NK-92 (cell line): Measurements from ENCODE around the gene ST3GAL3.

Experiments
- DNase-seq: peaks from one replicate; lab custom pipeline; 2025; ENCODE audit not compliant: unreplicated experiment; lab: John Stamatoyannopoulos, UW

Gene ST3GAL3

DNA sequence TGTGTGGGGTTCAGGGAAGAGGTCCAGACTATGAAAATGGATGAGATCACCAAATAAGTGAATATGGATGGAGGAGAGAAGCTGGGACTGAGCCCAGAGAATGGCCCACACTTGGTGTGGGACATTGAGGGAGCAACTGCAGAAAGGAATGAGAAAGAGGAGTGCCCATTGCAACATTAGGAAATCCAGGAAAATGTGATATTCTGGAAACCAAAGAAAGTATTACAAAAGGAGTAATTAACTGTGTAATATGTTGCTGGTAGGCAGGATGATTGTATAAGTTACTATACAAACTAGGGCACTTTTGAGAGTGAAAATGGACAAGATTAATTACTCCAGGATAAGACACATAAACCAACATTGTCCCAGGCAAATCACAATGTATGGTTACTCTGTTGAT, 166.5 kb downstream of the ST3GAL3 start:
- DNase-seq: no peak

DNA sequence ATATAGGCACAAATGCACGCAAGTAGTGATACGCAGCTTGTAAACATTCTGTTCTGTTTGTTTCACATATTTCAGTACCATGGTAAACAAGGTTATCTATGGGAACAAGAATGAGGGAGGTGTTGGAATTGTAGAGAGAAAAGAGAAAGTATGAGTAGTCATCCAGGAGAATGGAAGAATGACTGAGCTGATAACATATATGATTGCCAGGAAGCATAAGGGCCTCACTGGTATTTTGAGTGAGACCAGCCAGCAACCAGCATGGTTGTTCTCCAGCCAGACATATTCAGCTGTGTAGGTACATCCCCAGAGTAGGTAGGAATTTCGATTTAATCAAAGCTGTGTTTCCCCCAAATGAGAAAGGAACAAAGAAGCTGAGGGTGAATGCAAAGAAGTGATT, 167.4 kb downstream of the ST3GAL3 start:
- no peak for DNase-seq

DNA sequence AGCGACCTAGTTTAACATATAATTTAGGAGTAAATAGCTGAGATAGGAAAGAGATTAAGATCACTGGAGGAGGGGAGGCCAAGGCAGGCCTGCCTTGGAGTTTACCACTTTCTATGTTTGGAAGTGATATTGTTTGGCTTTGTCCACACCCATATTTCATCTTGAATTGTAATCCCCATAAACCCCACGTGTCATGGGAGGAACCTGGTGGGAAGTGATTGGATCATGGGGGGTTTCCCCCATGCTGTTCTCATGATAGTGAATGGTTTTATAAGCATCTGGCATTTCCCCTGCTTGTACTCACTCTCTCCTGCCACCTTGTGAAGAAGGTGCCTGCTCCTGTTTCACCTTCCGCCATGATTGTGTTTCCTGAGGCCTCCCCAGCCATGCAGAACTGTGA, 168.0 kb downstream of the ST3GAL3 start:
- no peak for DNase-seq

DNA sequence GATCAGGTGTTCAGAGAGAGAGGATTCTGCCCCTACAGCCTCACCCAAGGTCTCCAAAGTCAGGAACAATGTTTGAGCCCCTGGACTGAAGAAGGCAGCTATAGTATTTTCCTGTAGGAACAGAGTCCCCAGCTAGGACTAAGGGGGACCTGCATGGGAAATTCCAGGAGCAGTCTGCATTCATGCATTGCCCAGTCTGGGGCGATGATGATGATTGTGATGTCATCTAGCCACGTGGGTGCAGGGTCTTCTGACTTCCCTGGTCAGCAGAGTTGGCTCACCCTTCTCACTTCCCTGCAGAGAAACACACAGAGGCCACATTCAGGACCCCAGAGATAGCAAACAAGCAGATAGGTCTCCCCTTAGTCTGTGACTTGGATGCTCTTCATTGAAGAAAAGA, 169.8 kb downstream of the ST3GAL3 start:
- DNase-seq: no peak

DNA sequence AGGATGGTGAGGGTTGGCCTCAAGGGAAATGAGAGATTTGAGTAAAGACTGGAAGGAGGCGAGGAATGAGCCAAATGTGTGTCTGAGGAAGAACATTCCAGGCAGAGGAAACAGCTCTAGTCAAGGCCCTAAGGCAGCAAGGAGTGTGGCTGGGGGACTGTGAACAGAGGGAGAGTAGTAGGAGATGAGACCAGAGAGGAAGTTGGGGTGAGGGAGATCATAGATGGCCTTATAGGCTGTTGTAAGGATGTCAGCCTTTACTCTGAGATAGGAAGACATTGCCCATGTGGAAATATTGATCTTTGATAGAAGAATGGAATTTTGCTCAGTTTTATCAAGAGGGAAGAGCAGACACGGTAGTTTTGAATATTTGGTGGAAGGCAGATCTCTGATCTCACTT, 171.1 kb downstream of the ST3GAL3 start:
- DNase-seq: no peak

DNA sequence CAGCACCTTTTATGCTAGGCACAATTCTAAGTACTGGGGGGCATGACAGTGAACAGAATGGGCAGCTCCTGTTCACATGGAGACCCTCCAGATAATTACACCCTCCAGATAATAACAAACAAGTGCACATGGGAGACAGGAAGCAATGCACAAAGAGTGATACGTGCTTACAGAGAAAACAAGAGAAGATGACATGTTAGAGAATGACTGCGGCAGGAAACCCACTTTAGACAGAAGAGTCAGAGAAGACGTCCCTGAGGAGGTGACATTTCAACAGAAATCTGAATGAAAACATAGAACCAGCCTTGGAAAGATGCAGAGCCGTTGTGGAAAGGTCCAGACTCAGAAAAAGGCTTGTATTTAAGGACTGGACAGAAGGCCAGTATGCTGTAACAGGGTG, 171.5 kb downstream of the ST3GAL3 start:
- DNase-seq: no peak

DNA sequence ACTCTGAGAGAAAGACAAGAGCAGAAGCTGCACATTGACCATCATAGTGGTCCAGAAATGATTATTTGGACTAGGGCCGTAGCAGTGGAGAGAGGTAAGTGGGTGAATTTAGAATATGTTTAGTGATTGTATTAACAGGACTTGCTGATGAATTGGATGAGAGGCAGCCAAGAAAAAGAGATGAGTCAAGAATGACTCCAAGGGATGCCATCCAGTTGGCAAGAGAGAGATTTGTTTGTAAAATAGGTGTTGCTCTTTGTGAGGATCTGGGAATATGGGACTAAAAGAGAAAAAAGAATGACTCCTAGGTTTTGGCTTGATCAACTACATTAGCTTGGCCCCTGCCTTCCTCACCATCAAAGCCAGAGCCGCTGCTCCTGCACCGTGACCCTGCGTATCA, 172.1 kb downstream of the ST3GAL3 start:
- no peak for DNase-seq

DNA sequence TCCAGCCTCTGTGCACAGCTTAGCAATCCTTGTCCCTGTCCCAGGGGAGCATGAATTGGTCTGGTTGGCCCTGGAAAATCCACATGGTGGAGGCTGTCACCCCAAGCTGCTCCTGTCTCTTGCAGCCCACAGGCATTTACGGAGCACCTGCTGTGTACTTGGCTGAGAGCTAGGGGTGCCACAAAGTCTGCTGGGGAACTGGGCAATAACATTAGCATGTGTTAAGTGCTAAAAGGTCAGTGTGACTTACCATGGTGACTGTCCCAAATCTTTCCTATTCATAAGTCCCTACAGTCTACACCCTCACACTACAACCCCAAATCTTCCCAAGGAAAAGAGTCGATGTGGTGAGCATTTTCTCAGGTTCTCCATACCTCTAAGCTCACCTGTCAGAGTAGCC, 172.7 kb downstream of the ST3GAL3 start:
- DNase-seq: no peak

DNA sequence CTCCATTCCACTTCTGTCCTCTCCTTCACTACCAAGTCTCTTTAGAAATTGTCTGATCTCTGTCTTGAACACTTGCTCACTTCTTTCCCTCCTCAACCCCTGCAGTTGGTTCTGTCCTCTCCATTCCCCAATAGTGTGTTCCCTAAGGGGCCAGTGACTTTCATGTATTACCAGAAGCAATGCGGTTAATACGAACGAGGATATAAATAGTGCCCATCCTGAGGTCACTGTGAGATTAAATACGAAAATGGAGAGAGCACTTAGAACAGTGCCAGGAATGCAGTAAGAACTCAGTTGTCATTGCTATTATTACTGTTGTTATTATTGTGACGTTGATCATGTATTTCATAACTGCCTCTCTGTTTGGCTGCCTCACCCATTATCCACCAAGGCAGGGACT, 173.3 kb downstream of the ST3GAL3 start:
- DNase-seq: no peak

DNA sequence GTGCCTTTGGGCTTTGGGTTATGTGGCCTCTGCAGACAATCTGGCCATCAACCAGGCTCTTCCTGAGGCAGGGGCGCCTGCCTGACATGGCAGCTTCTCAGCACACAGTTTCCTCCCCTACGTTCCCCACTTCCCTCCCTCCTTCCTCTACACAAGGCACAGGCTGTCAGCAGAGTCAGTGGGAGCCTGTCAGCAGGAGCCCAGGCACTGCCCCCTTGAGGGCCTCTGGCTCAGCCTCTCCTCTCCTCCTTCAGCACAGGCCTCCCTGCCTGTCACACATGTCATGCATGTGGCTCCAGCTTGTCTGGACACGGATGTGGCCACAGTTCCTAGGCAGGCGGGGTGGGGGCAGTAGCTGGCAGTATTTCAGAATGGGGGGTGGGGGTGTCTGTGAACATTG, 174.1 kb downstream of the ST3GAL3 start:
- no peak for DNase-seq

DNA sequence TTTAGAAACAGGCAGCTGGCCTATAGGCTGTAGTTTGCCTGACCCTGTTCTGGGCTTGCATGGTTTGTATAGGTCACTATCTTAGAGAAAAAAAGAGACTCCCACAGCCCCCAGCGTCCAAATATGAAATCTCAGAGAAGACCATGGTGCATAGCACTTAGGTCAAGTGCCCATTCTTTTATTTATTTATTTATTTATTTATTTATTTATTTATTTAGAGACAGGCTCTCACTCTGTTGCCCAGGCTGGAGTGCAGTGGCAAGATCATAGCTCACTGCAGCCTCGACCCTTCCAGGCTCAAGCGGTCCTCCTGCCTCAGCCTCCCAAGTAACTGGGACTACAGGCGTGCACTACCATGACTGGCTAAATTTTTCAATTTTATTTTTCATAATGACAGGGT, 175.4 kb downstream of the ST3GAL3 start:
- DNase-seq: no peak

DNA sequence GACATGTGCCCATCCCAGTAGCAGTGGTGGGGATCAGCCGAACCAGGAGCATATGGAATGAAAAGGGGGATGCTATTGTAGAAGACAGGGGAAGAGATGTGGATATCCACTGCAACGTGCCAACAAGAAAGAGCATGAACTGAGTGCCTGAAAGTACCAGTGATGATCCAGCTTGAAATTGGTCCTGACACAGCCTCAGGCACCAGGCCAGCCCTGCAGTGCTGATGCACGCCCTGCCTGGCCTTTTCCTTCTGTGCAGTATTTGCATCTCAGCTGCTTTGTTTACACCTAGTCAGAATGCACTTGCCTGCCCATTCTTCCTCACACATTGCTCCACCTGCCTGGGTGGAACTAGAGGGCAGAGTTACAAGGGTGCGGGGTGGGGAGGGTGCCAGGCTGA, 176.0 kb downstream of the ST3GAL3 start:
- no peak for DNase-seq

DNA sequence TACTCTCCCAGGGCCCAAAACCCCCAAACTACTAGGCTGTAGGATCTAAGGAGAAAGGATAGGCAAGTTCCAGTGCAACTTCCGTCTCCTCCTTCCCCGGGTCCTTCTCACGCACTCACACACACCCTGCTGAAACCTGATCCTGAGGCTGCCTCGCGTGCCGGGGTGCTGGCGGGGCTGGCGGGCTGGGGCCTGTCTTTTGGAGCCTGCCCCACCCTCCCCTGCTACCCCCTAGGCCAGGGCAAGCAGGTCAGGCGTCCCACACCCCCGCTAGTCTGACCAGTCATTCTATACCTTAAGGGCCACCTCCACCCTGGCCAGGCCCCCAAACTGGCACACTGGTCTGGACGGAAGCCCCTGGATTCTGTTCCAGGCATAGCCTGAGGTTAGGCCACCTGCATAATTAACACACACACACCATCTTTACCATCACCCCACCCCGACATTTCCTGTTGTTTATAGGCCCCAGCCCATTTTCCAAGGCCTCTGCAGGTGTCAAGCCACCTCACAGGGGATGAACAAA, 178.0 kb downstream of the ST3GAL3 start:
- DNase-seq: no peak

DNA sequence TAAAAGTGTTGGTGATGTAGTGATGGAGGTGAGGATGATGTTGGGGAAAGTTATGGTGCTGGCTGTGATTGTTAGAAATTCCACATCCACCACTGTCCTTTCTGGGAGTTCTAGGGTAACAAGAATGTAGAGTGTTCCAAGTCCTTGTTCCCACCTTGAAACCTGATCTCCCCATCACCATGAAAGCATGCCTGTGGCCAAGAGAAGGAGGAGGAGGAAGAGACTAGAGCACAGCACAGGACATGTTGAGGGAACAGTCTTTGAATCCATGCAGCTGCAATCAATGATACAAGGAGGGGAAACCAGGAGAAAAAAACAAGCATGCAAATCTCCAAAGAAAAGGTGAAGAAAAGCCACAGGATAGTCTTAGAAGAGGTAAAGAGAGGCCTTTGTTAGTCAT, 180.4 kb downstream of the ST3GAL3 start:
- no peak for DNase-seq

DNA sequence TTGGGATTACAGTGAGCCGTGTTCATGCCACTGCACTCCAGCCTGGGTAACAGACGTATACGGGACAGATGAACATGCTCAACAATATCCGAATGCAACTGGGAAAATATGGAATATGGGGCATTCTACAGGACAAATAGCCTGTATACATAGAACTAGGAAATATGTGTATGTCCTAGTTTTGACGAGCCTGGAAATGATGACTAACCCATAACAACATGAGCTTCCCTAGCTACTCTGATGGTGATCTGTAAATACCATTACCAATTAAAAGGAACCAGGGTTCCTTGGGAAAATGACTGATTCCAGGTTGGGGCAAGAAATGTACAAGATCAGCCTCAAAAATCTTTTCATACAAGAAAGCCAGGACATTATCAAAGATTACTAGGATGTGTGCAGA, 183.5 kb downstream of the ST3GAL3 start:
- DNase-seq: no peak

DNA sequence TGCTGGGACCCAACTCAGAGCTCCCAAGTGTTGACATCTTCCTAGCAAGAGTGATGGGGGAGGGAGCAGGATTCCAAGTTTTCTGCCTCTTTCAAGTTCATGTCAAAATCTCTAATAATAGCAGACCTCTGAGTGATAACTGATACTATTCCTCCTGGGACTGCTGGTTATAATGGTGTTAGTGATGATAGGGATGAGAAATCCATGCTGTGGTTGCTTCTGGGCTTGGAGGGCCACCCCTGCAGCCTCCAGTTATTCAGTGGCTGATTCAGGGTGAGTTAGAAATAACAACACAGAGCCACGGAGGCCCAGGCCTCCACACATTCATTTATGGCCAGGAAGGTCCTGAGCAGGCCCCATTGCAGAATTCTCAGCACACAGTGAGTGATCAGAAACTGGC, 185.7 kb downstream of the ST3GAL3 start:
- DNase-seq: no peak

DNA sequence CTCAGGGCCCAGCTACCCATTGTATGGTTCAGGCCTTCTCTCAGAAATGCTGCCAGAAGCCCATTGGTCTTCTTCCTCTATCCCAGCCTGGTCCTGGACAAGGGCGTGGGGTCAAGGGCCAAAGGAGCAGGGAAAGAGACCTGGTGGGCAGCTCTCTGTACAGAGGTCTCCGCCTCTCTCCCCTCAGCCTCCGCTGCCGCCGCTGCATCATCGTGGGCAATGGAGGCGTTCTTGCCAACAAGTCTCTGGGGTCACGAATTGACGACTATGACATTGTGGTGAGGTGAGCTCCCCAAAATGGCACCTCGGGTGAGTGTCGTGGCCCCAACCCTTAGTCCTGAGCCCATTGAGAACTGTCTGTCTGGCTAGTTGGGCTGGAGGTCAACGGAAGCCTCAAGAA, 191.6 kb downstream of the ST3GAL3 start:
- DNase-seq: no peak

DNA sequence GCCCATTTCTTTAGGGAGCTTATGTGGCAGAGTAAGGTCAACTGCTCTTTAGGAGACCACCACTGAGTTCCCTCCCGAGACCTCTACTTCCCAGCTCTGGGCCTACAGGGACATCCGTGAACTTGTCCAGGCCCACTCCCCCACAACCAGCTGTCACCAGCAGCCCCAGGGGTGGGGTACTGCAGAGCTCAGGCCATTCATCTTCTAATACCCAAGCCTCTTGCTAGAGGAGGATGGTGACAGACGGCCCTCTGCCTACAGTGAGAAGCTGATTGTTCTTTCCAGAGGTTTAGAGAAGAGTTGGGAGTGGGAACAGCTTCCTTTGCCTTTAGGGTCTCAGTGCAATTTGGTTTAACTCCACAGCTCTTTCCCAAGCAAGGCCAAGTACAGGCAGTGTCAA, 193.1 kb downstream of the ST3GAL3 start:
- DNase-seq: no peak

DNA sequence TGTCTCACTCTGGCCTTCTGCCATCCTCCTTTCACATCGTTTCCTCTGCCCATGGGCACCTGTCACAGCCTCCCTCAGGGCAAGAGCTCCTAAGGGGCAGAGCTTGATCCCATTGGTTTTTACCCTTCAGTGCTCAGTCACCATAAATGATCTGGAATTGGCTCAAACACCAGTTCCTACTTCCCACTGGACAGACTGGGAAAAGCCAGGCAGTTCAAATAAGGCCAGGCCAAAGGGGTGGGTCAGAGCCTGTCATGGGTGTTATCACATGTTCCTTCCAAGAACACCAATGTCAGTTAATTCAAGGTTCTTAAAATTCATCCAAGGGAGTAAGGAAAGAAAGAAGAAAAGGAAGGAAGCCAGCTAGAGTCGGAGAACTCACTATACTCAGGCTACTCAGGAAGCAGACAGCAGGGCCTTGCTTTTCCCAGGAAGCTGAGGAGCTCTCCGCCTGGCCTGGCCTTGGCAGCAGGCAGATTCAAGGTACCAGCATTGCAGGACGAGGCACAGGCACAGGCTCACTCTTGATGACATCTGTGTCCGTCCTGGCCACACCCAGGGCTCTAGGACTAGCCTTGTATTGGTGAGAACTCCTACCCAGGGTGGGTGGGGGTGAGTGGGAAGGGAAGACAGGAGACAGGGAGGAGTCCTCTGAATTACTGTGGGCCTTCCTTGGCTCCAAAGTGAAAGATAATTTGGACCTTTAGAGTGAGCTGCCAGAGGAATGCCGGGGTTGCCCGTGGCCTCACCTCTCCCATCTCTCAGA, 194.0 kb downstream of the ST3GAL3 start:
- no peak for DNase-seq

DNA sequence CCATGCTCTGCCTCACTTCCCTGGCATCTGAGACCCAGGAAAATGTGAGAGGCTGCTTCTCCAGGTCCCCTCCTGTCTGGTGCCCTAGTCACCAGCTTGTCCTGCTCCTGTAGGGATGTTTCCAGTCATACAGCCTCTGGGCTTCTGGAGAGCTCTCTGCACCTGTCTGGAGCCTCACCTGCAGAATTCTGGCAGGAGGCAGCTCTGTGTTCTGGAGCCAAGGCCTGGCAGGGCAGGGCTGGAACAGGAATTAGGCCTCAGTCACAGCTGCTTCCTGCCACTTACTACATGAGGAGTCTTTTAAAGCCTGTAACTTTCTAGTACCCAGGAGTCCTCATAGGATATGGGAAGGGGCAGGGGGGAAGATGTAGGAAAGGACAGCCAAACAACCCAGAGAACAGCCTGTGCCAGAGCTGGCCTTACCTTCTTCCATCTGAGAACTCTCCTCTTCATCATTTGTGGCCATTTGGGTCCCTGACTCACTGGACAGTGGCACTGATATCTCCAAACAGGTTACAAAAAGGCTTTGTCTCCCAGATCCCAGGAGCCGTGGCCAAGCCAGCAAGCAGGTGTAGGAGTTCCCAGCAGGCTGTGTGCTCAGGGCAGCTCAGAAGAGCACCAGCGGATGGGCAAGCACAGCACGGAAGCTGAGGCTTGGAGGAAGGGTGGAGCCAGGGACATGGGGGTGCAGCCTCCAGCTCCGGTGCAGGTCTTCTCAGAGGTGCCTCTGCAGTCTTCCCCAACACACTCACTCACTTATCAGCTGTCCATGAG, 194.9 kb downstream of the ST3GAL3 start:
- DNase-seq: no peak

DNA sequence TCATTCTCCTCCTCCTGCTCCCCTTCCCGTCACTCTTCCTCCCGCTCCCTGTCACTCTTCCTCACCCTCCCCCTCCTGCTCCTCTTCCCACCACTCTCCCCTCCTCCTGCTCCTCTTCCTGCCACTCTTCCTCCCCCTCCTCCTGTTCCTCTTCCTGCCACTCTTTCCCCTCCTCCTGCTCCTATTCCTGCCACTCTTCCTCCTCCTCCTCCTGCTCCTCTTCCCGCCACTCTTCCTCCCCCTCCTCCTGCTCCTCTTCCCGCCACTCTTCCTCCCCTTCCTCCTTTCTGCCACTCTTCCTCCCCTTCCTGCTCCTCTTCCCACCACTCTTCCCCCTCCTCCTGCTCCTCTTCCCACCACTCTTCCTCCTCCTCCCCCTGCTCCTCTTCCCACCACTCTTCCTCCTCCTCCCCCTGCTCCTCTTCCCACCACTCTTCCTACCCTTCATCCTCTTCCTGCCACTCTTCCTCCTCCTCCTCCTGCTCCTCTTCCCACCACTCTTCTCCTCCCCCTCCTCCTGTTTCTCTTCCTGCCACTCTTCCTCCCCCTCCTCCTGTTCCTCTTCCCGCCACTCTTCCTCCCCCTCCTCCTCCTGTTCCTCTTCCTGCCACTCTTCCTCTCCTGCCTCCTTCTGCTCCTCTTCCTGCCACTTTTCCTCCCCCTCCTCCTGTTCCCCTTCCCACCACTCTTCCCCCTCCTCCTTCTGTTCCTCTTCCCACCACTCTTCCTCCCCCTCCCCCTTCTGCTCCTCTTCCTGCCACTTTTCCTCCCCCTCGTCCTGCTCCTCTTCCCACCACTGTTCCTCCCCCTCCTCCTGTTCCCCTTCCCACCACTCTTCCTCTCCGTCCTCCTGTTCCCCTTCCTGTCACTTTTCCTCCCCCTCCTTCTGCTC, 197.6 kb downstream of the ST3GAL3 start:
- no peak for DNase-seq
